OCI-LY1 (cell line): ENCODE measurements around the gene TPH1.

Source experiments
- H2AFZ ChIP-seq: fragments of 200-600 bp; sonication (generic), shearing (Covaris generic); 2 replicates; pipeline ENCODE4 v1.6.0; 2014; ENCODE audit warnings: antibody characterized with exemption, mild to moderate bottlenecking, low read length
- H3F3A ChIP-seq: fragments of 200-600 bp; sonication (generic), shearing (Covaris generic); 2 replicates; pipeline ENCODE4 v1.6.0; 2014; ENCODE audit warnings: mild to moderate bottlenecking, antibody characterized with exemption, low read length, moderate library complexity; ENCODE audit not compliant: insufficient read depth
- H3K27ac ChIP-seq: fragments of 200-600 bp; sonication (generic); 2 replicates; pipeline ENCODE4 v1.5.1; 2014; ENCODE audit warnings: low read length, mixed run types, mild to moderate bottlenecking, low read depth; ENCODE audit not compliant: poor library complexity, severe bottlenecking
- H3K27me3 ChIP-seq: fragments of 200-600 bp; sonication (generic); 2 replicates; pipeline ENCODE4 v1.6.0; 2014; ENCODE audit warnings: antibody characterized with exemption, mild to moderate bottlenecking, low read length, moderate library complexity; ENCODE audit not compliant: insufficient read depth
- H3K36me3 ChIP-seq: fragments of 200-600 bp; sonication (generic); 2 replicates; pipeline ENCODE4 v1.6.1; 2014; ENCODE audit warnings: mild to moderate bottlenecking, antibody characterized with exemption, low read length, moderate library complexity, mixed read lengths; ENCODE audit not compliant: insufficient read depth
- H3K4me1 ChIP-seq: fragments of 200-600 bp; sonication (generic); 2 replicates; pipeline ENCODE4 v1.5.1; 2014; ENCODE audit warnings: mild to moderate bottlenecking, low read length, moderate library complexity; ENCODE audit not compliant: insufficient read depth, severe bottlenecking
- H3K4me2 ChIP-seq: fragments of 200-600 bp; sonication (generic), shearing (Covaris generic); 2 replicates; pipeline ENCODE4 v1.6.1; 2014; ENCODE audit warnings: low read length
- H3K4me3 ChIP-seq: fragments of 200-600 bp; sonication (generic); 2 replicates; pipeline ENCODE4 v1.5.1; 2014; ENCODE audit warnings: low read length, low read depth, mild to moderate bottlenecking, mixed read lengths; ENCODE audit not compliant: poor library complexity, severe bottlenecking
- H3K79me2 ChIP-seq: fragments of 200-600 bp; shearing (Covaris generic); 2 replicates; pipeline ENCODE4 v1.6.1; 2016; ENCODE audit warnings: mixed run types, low read length, mixed read lengths; ENCODE audit not compliant: insufficient read depth
- H3K9ac ChIP-seq: fragments of 200-600 bp; sonication (generic), shearing (Covaris generic); 2 replicates; pipeline ENCODE4 v1.6.1; 2014; ENCODE audit warnings: mild to moderate bottlenecking, low read length, mixed read lengths
- H3K9me2 ChIP-seq: fragments of 200-600 bp; sonication (generic), shearing (Covaris generic); 2 replicates; pipeline ENCODE4 v1.6.1; 2014; ENCODE audit warnings: low read depth, mild to moderate bottlenecking, low read length, mixed read lengths
- H3K9me3 ChIP-seq: fragments of 200-600 bp; shearing (Covaris generic); 2 replicates; pipeline ENCODE4 v1.6.1; 2014; ENCODE audit warnings: low read length, mixed read lengths
- H4K20me1 ChIP-seq: fragments of 200-600 bp; sonication (generic), shearing (Covaris generic); 2 replicates; pipeline ENCODE4 v1.6.0; 2016; ENCODE audit warnings: mild to moderate bottlenecking, low read length; ENCODE audit not compliant: insufficient read depth
- CTCF ChIP-seq: fragments of 200-600 bp; sonication (generic), shearing (Covaris generic); IDR thresholded peaks from 2 replicates; pipeline ENCODE4 v1.5.1; 2017; ENCODE audit warnings: mild to moderate bottlenecking, antibody characterized with exemption, low read length, moderate library complexity, mixed read lengths
- EZH2 ChIP-seq: fragments of 200-600 bp; sonication (generic), shearing (Covaris generic); IDR thresholded peaks from 2 replicates; pipeline ENCODE4 v1.8.0; 2017; ENCODE audit warnings: borderline replicate concordance, mixed run types, mild to moderate bottlenecking, antibody characterized with exemption, low read length, moderate library complexity, mixed read lengths

The TPH1 gene

GRCh38 chr11:18027475-18027874 lies 18.6 kb downstream of the TPH1 start:
- Histone ChIP-seq H3K27ac (no peak overlapping the region), H3K9me2 (no peaks in the 10 kb centered on the region), H2AFZ (no peak overlapping the region), H3K79me2 (no peaks in the 10 kb centered on the region), H3K36me3 (no peaks in the 10 kb centered on the region), H4K20me1 (no peaks in the 10 kb centered on the region), H3K27me3 (no peaks in the 10 kb centered on the region), H3K9me3 (no peaks in the 10 kb centered on the region), H3F3A (no peaks in the 10 kb centered on the region), H3K4me3 (no peak overlapping the region), H3K9ac (no peak overlapping the region), H3K4me2 (no peak overlapping the region), H3K4me1 (no peaks in the 10 kb centered on the region)
- TF ChIP-seq CTCF (no peak), EZH2 (no peak)

- Histone ChIP-seq H3K4me2 (no peak overlapping the region), H3K36me3 (no peaks in the 10 kb centered on the region), H3K79me2 (no peaks in the 10 kb centered on the region), H3K27me3 (no peaks in the 10 kb centered on the region; the same call in 1 of the 2 replicates), H3K9me3 (no peaks in the 10 kb centered on the region), H2AFZ (no peak overlapping the region), H3K9ac (no peak overlapping the region), H3K4me3 (no peak overlapping the region), H3K4me1 (no peaks in the 10 kb centered on the region), H3F3A (no peaks in the 10 kb centered on the region), H3K27ac (no peak overlapping the region), H3K9me2 (no peaks in the 10 kb centered on the region), H4K20me1 (no peaks in the 10 kb centered on the region)
- TF ChIP-seq CTCF = no peak
- TF ChIP-seq EZH2 = no peak
Measured at GRCh38 chr11:18022419-18022818, 23.6 kb downstream of the TPH1 start.

GRCh38 chr11:18019650-18020049 lies 26.4 kb downstream of the TPH1 start:
- no peak for TF ChIP-seq EZH2
- no peak for TF ChIP-seq CTCF
- no peaks in the 10 kb centered on the region for H3K9me2 ChIP-seq
- H3K27ac ChIP-seq = no peak overlapping the region
- no peaks in the 10 kb centered on the region for H3K36me3 ChIP-seq
- H3K9me3 ChIP-seq = no peaks in the 10 kb centered on the region
- no peak overlapping the region for H3K4me3 ChIP-seq
- no peaks in the 10 kb centered on the region; the same call in 1 of the 2 replicates for H3K27me3 ChIP-seq
- no peak overlapping the region for H3K4me2 ChIP-seq
- H2AFZ ChIP-seq = no peak overlapping the region
- no peak overlapping the region for H3K9ac ChIP-seq
- H3K79me2 ChIP-seq = no peaks in the 10 kb centered on the region
- no peaks in the 10 kb centered on the region for H3K4me1 ChIP-seq
- H4K20me1 ChIP-seq = no peaks in the 10 kb centered on the region
- no peaks in the 10 kb centered on the region for H3F3A ChIP-seq
